Panc1 (cell line): ENCODE results near the gene BRINP2. TPM values are rescaled to one million over a fixed set of nuclear protein-coding genes. Genes with fewer than 3 reads are reported as not detected.

Experiments
- ATAC-seq: fragments of 200-7000 bp; cut with Tn5 transposase; 2 replicates; pipeline ENCODE4 v1.9.1; 2020; ENCODE audit warnings: mild to moderate bottlenecking, moderate library complexity
- BruUV-seq: library from RNA; stranded (reverse); fragments of 400-500 nt; replicated peaks from 2 replicates; lab custom pipeline; 2021; lab: Mats Ljungman, UMichigan
- CTCF ChIA-PET: fragments of 300-600 bp; sonication (Branson Sonifier 250); formaldehyde crosslinking; loops from one replicate; lab custom pipeline; 2022; ENCODE audit warnings: antibody characterized with exemption; lab: Charles Lee
- POLR2A ChIA-PET: fragments of 300-600 bp; sonication (Branson Sonifier 250); formaldehyde crosslinking; loops from one replicate; lab custom pipeline; 2022; ENCODE audit warnings: antibody characterized with exemption; lab: Charles Lee
- DNase-seq: peaks from one replicate; pipeline ENCODE4 v3.0.0-alpha.2; 2010; ENCODE audit warnings: low read depth, low spot score
- H3K27ac ChIP-seq: 2 replicates; pipeline ENCODE4 v1.5.1; 2011; ENCODE audit warnings: mild to moderate bottlenecking, low read length, inconsistent platforms
- H3K27me3 ChIP-seq: fragments of 200-500 bp; sonication (Bioruptor generic); 2 replicates; pipeline ENCODE4 v1.6.0; 2014; ENCODE audit warnings: low read length, inconsistent platforms; ENCODE audit not compliant: control insufficient read depth, insufficient read depth
- H3K36me3 ChIP-seq: fragments of 200-500 bp; sonication (Bioruptor generic); 2 replicates; pipeline ENCODE4 v1.5.1; 2014; ENCODE audit warnings: inconsistent platforms, mild to moderate bottlenecking, low read length, moderate library complexity; ENCODE audit not compliant: control insufficient read depth, insufficient read depth
- H3K4me1 ChIP-seq: 2 replicates; pipeline ENCODE4 v1.5.1; 2011; ENCODE audit warnings: inconsistent platforms, mild to moderate bottlenecking, low read length, moderate library complexity; ENCODE audit not compliant: control insufficient read depth, insufficient read depth
- H3K4me3 ChIP-seq, 2 experiments: 2 replicates each; pipeline ENCODE4 v1.5.1; 2011 to 2012; ENCODE audit warnings: low read depth in 2 of 2, low read length in 2 of 2, mild to moderate bottlenecking in 2 of 2, inconsistent platforms in 1 of 2, moderate library complexity in 1 of 2
- H3K9me3 ChIP-seq: fragments of 200-500 bp; sonication (Bioruptor generic); 2 replicates; pipeline ENCODE4 v1.5.1; 2014; ENCODE audit warnings: low read depth, mild to moderate bottlenecking, inconsistent platforms, low read length, moderate library complexity; ENCODE audit not compliant: control insufficient read depth, insufficient read depth
- CTCF ChIP-seq: fragments of 450-650 bp; IDR thresholded peaks from 2 replicates; pipeline ENCODE4 v1.5.1; 2017; ENCODE audit warnings: mild to moderate bottlenecking
- POLR2AphosphoS5 ChIP-seq: IDR thresholded peaks from 2 replicates; pipeline ENCODE4 v1.6.1; 2012; ENCODE audit warnings: mild to moderate bottlenecking, low read depth, low read length, moderate library complexity
- SIN3A ChIP-seq: IDR thresholded peaks from 2 replicates; pipeline ENCODE4 v1.6.1; 2012; ENCODE audit warnings: low read depth, mild to moderate bottlenecking, low read length, moderate library complexity, borderline replicate concordance; ENCODE audit not compliant: insufficient read depth
- TCF7L2 ChIP-seq: IDR thresholded peaks from 2 replicates; pipeline ENCODE4 v1.6.1; 2011; ENCODE audit warnings: mild to moderate bottlenecking, low read depth, low read length, inconsistent platforms
- in situ Hi-C: cut with HindIII; loops from 2 replicates; pipeline ENCODE4 v1.10.0; 2016; ENCODE audit warnings: low sequenced_read_pairs, low pct_unique_long_range_greater_than_20kb
- intact Hi-C: fragments of 100-400 bp; cut with micrococcal nuclease; formaldehyde crosslinking; loops from one replicate; pipeline ENCODE4 v1.10.0; 2022; ENCODE audit not compliant: unreplicated experiment
- total RNA-seq: library from RNA; stranded (reverse); gene quantifications from one replicate; pipeline ENCODE4 v1.2.1, GENCODE V29; 2021; ENCODE audit not compliant: unreplicated experiment
- TF ChIP-seq, protein P1 (sequence below), 2 experiments: IDR thresholded peaks; 2 replicates each; pipeline ENCODE4 v1.6.1; 2011 to 2012; ENCODE audit warnings: low read depth in 2 of 2, control low read depth in 1 of 2, low read length in 1 of 2, mild to moderate bottlenecking in 1 of 2, moderate library complexity in 1 of 2; ENCODE audit not compliant: insufficient read depth in 1 of 2

BRINP2 gene
- total RNA-seq, 1 experiment from 2014 or later, result not detected

- intact Hi-C loops (no loop called here), in situ Hi-C loops (no loop called here)
- DNase-seq (no peak), ATAC-seq (no peak)
- H3K27me3 ChIP-seq, result peaks cover 2% of the 10 kb centered on the region
- no TSS peak for BruUV-seq
- H3K9me3 ChIP-seq, result no peaks in the 10 kb centered on the region
- no peak overlapping the region for H3K4me3 ChIP-seq
- TF ChIP-seq TCF7L2, result no peak
- ChIA-PET CTCF (no interaction called here), POLR2A (no interaction called here)
- no peaks in the 10 kb centered on the region for H3K4me1 ChIP-seq
- no peaks in the 10 kb centered on the region for H3K36me3 ChIP-seq
- no peak overlapping the region for H3K27ac ChIP-seq
Measured at GRCh38 chr1:177124577-177125278, 46.0 kb upstream of the BRINP2 start.

- no TSS peak for BruUV-seq
- CTCF ChIA-PET, result no interaction called here
- no peaks in the 10 kb centered on the region for H3K36me3 ChIP-seq
- ATAC-seq (no peak), DNase-seq (no peak)
- TF ChIP-seq POLR2AphosphoS5 (no peak), CTCF (no peak), SIN3A (no peak), TCF7L2 (no peak)
- TF ChIP-seq, protein P1, sequence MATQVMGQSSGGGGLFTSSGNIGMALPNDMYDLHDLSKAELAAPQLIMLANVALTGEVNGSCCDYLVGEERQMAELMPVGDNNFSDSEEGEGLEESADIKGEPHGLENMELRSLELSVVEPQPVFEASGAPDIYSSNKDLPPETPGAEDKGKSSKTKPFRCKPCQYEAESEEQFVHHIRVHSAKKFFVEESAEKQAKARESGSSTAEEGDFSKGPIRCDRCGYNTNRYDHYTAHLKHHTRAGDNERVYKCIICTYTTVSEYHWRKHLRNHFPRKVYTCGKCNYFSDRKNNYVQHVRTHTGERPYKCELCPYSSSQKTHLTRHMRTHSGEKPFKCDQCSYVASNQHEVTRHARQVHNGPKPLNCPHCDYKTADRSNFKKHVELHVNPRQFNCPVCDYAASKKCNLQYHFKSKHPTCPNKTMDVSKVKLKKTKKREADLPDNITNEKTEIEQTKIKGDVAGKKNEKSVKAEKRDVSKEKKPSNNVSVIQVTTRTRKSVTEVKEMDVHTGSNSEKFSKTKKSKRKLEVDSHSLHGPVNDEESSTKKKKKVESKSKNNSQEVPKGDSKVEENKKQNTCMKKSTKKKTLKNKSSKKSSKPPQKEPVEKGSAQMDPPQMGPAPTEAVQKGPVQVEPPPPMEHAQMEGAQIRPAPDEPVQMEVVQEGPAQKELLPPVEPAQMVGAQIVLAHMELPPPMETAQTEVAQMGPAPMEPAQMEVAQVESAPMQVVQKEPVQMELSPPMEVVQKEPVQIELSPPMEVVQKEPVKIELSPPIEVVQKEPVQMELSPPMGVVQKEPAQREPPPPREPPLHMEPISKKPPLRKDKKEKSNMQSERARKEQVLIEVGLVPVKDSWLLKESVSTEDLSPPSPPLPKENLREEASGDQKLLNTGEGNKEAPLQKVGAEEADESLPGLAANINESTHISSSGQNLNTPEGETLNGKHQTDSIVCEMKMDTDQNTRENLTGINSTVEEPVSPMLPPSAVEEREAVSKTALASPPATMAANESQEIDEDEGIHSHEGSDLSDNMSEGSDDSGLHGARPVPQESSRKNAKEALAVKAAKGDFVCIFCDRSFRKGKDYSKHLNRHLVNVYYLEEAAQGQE (IDR thresholded peaks at IDR 0.05; ENCODE audit: insufficient read depth in 1 of 2, low read depth in 2 of 2, low read length in 1 of 2), result no peak
- no peaks in the 10 kb centered on the region for H3K9me3 ChIP-seq
- no peaks in the 10 kb centered on the region for H3K4me1 ChIP-seq
- intact Hi-C loops (no loop called here), in situ Hi-C loops (no loop called here)
- no peak overlapping the region for H3K4me3 ChIP-seq
- H3K27ac ChIP-seq, result no peak overlapping the region
- POLR2A ChIA-PET, result no interaction called here
- H3K27me3 ChIP-seq, result peaks cover 2% of the 10 kb centered on the region
Measured at GRCh38 chr1:177126267-177126666, 44.5 kb upstream of the BRINP2 start.

- Histone ChIP-seq H3K27ac (no peak overlapping the region), H3K4me1 (no peaks in the 10 kb centered on the region), H3K9me3 (no peaks in the 10 kb centered on the region), H3K36me3 (no peaks in the 10 kb centered on the region), H3K27me3 (no peaks in the 10 kb centered on the region; the same call in 1 of the 2 replicates), H3K4me3 (no peak overlapping the region)
- no TSS peak for BruUV-seq
- ChIA-PET CTCF (interaction anchor here (0.5 kb wide), 1 partner anchor 230 kb away, joined by 3 read pairs; no protein-coding TSS in a partner anchor), POLR2A (no interaction called here)
- in situ Hi-C loops (no loop called here), intact Hi-C loops (no loop called here)
- ATAC-seq (no peak), DNase-seq (no peak)
- TF ChIP-seq, protein P1 (IDR thresholded peaks at IDR 0.05; ENCODE audit: insufficient read depth in 1 of 2, low read depth in 2 of 2, low read length in 1 of 2), result no peak
- TF ChIP-seq TCF7L2 (no peak), SIN3A (no peak), CTCF (no peak), POLR2AphosphoS5 (no peak)
Measured at GRCh38 chr1:177128665-177129281, 42.0 kb upstream of the BRINP2 start.
